Measurements from ENCODE around the gene SGCD. TPM values are rescaled to one million over a fixed set of nuclear protein-coding genes. Genes with fewer than 3 reads are reported as not detected.
A peak's percentile ranks its signal among the peaks of the same experiment; 100 is the strongest.

Gene SGCD
- total RNA-seq, 4 donors from 2014 or later, result 16.7 to 38.6 (median 27.7) TPM

- Histone ChIP-seq H3K9me3 (no peaks in the 10 kb centered on the region), H3K4me1 (peaks cover 11 to 40% (median 27%) of the 10 kb centered on the region in 4 donors), H3K36me3 (no peaks in the 10 kb centered on the region), H3K27ac (replicated peaks in 1 of 4) (no peak overlapping the region), H3K4me3 (no peak overlapping the region), H3K27me3 (no peaks in the 10 kb centered on the region)
- TF ChIP-seq POLR2AphosphoS5 (IDR thresholded peaks at IDR 0.05) (peak in 1 of 2 donors; percentile 20), EP300 (IDR thresholded peaks at IDR 0.05) (no peak)
- intact Hi-C loops (cut with DNase I), result no loop called here
- 89% methylated on average over 7 of the region's 7 CpGs for WGBS
- DNase-seq (ENCODE audit: extremely low spot score), result no peak
Observed at GRCh38 chr5:156391139-156391538, 64.2 kb downstream of the SGCD start.

- no peaks in the 10 kb centered on the region for H3K36me3 ChIP-seq
- no peaks in the 10 kb centered on the region for H3K27me3 ChIP-seq
- H3K4me1 ChIP-seq, result peaks cover 14 to 46% (median 39%) of the 10 kb centered on the region in 4 donors
- 72% methylated on average over 1 of the region's 1 CpG for WGBS
- peak overlapping the region; percentile 8 to 75 (median 44) for H3K27ac ChIP-seq (replicated peaks in 1 of 4)
- no peak overlapping the region for H3K4me3 ChIP-seq
- no peak for DNase-seq (ENCODE audit: extremely low spot score)
- intact Hi-C loops (cut with DNase I), result no loop called here
- TF ChIP-seq POLR2A (IDR thresholded peaks at IDR 0.05; ENCODE audit: low read depth) (no peak), CTCF (IDR thresholded peaks at IDR 0.05) (no peak), POLR2AphosphoS5 (IDR thresholded peaks at IDR 0.05) (no peak), EP300 (IDR thresholded peaks at IDR 0.05) (no peak)
- no peaks in the 10 kb centered on the region for H3K9me3 ChIP-seq
Observed at GRCh38 chr5:156393980-156394379, 67.0 kb downstream of the SGCD start.

- Histone ChIP-seq H3K27me3 (no peaks in the 10 kb centered on the region), H3K9me3 (no peaks in the 10 kb centered on the region), H3K4me3 (no peak overlapping the region), H3K27ac (replicated peaks in 1 of 4) (peak overlapping the region; percentile 36 to 75 (median 58)), H3K36me3 (no peaks in the 10 kb centered on the region), H3K4me1 (peaks cover 22 to 53% (median 47%) of the 10 kb centered on the region in 4 donors)
- no peak for DNase-seq (ENCODE audit: extremely low spot score)
- intact Hi-C loops (cut with DNase I), result no loop called here
- no peak for TF ChIP-seq POLR2AphosphoS5 (IDR thresholded peaks at IDR 0.05)
- no peak for TF ChIP-seq CTCF (IDR thresholded peaks at IDR 0.05)
- TF ChIP-seq POLR2A (IDR thresholded peaks at IDR 0.05; ENCODE audit: low read depth), result no peak
- TF ChIP-seq EP300 (IDR thresholded peaks at IDR 0.05), result no peak
- 56% methylated on average over 6 of the region's 6 CpGs for WGBS
Observed at GRCh38 chr5:156394642-156395305, 67.8 kb downstream of the SGCD start.

- Histone ChIP-seq H3K4me3 (no peak overlapping the region), H3K27ac (replicated peaks in 1 of 4) (peak overlapping the region; percentile 30 to 75 (median 58)), H3K27me3 (no peaks in the 10 kb centered on the region), H3K36me3 (no peaks in the 10 kb centered on the region), H3K4me1 (peaks cover 22 to 57% (median 50%) of the 10 kb centered on the region in 4 donors), H3K9me3 (no peaks in the 10 kb centered on the region)
- DNase-seq (ENCODE audit: extremely low spot score), result no peak
- TF ChIP-seq EP300 (IDR thresholded peaks at IDR 0.05) (no peak), POLR2A (IDR thresholded peaks at IDR 0.05; ENCODE audit: low read depth) (no peak)
- intact Hi-C loops (cut with DNase I), result no loop called here
- WGBS, result 16% methylated on average over 2 of the region's 2 CpGs
Observed at GRCh38 chr5:156395306-156395675, 68.3 kb downstream of the SGCD start.

GRCh38 chr5:156396063-156396829 lies 69.3 kb downstream of the SGCD start:
- Histone ChIP-seq H3K27me3 (no peaks in the 10 kb centered on the region), H3K4me1 (peaks cover 22 to 65% (median 55%) of the 10 kb centered on the region in 4 donors), H3K4me3 (no peak overlapping the region), H3K36me3 (no peaks in the 10 kb centered on the region), H3K27ac (replicated peaks in 1 of 4) (peak overlapping the region; percentile 31 to 75 (median 58)), H3K9me3 (no peaks in the 10 kb centered on the region)
- WGBS, result 45% methylated on average over 11 of the region's 11 CpGs
- DNase-seq (ENCODE audit: extremely low spot score), result no peak
- intact Hi-C loops (cut with DNase I), result no loop called here
- TF ChIP-seq EP300 (IDR thresholded peaks at IDR 0.05), result no peak
- peak in 1 of 2 donors; percentile 44 for TF ChIP-seq POLR2AphosphoS5 (IDR thresholded peaks at IDR 0.05)

- intact Hi-C loops (cut with DNase I), result no loop called here
- H3K4me1 ChIP-seq, result peaks cover 22 to 65% (median 57%) of the 10 kb centered on the region in 4 donors
Observed at GRCh38 chr5:156396830-156397081, 69.8 kb downstream of the SGCD start.

More at GRCh38 chr5:156396830-156397081, 69.8 kb downstream of the SGCD start:
- Histone ChIP-seq H3K36me3 (no peaks in the 10 kb centered on the region), H3K4me3 (no peak overlapping the region), H3K9me3 (no peaks in the 10 kb centered on the region), H3K27me3 (no peaks in the 10 kb centered on the region), H3K27ac (replicated peaks in 1 of 4) (peak overlapping the region in 3 of 4 donors; percentile 31 to 75 (median 65))
- DNase-seq (ENCODE audit: extremely low spot score), result no peak
- 78% methylated on average over 2 of the region's 2 CpGs for WGBS
- TF ChIP-seq POLR2A (IDR thresholded peaks at IDR 0.05; ENCODE audit: low read depth) (no peak), CTCF (IDR thresholded peaks at IDR 0.05) (no peak), EP300 (IDR thresholded peaks at IDR 0.05) (no peak), POLR2AphosphoS5 (IDR thresholded peaks at IDR 0.05) (no peak)
